ENCODE measurements around the gene NRM. TPM values are rescaled to one million over a fixed set of nuclear protein-coding genes. Genes with fewer than 3 reads are reported as not detected.

NRM gene
- total and polyA plus RNA-seq, 2 experiments from 2014 or later: 13.8 to 33.8 TPM

GRCh38 chr6:30703821-30704220 is 13.0 kb upstream of the NRM start (continued):
- TF ChIP-seq ZNF462 (CRISPR knock-in tag; IDR thresholded peaks at IDR 0.05): no peak
- TF ChIP-seq EZH2 (IDR thresholded peaks at IDR 0.05; ENCODE audit: low read depth, unreplicated experiment): no peak
- TF ChIP-seq POLR2AphosphoS5 (IDR thresholded peaks at IDR 0.05; ENCODE audit: low read depth): no peak
- TF ChIP-seq ZNF331 (CRISPR knock-in tag; IDR thresholded peaks at IDR 0.05; ENCODE audit: low read depth): no peak
- TF ChIP-seq NANOG (IDR thresholded peaks at IDR 0.05; ENCODE audit: borderline replicate concordance): no peak
- TF ChIP-seq ZNF114 (CRISPR knock-in tag; IDR thresholded peaks at IDR 0.05): no peak

- Mint-ChIP-seq H3K4me1 (peaks cover 10% of the 10 kb centered on the region), H3K27ac (no peak overlapping the region), H3K4me3 (no peak overlapping the region), H3K9me3 (no peaks in the 10 kb centered on the region; the same call in 1 of the 3 replicates), H3K36me3 (ENCODE audit: low read depth) (peaks cover 65% of the 10 kb centered on the region), H3K27me3 (ENCODE audit: insufficient read depth, low read depth, poor library complexity) (peaks cover 8% of the 10 kb centered on the region)
- H3K9me2 ChIP-seq (ENCODE audit: insufficient read depth): no peaks in the 10 kb centered on the region
- no peak overlapping the region for H2AFZ ChIP-seq
- H3K27ac ChIP-seq (ENCODE audit: low read depth): no peak overlapping the region
- ATAC-seq (no peak), DNase-seq (ENCODE audit: low spot score) (no peak)
- no peak overlapping the region for H3K4me2 ChIP-seq
- H3K4me3 ChIP-seq: no peak overlapping the region
- H3K4me1 ChIP-seq (ENCODE audit: insufficient read depth): no peaks in the 10 kb centered on the region
- no peaks in the 10 kb centered on the region for H3K79me2 ChIP-seq (replicated peaks; ENCODE audit: insufficient read depth)
- H3K27me3 ChIP-seq (ENCODE audit: insufficient read depth): no peaks in the 10 kb centered on the region
- 0 out of 2 replicates have a peak, but pooled peaks cover 3% of the 10 kb centered on the region for H3F3A ChIP-seq (replicated peaks; ENCODE audit: low read depth)
- peaks cover 25% of the 10 kb centered on the region for H3K36me3 ChIP-seq (ENCODE audit: insufficient read depth)
- H4K20me1 ChIP-seq (replicated peaks; ENCODE audit: insufficient read depth): peaks cover 4% of the 10 kb centered on the region
- TF ChIP-seq REST (IDR thresholded peaks at IDR 0.05; ENCODE audit: unreplicated experiment): no peak
- TF ChIP-seq CTCF (conservative IDR thresholded peaks at IDR 0.05; ENCODE audit: low read depth in 2 of 2): no peak
- no peak for TF ChIP-seq ETS1 (IDR thresholded peaks at IDR 0.05)
- no peak for TF ChIP-seq EZH2 (IDR thresholded peaks at IDR 0.05; ENCODE audit: low read depth, unreplicated experiment)
- no peak for TF ChIP-seq EZH2phosphoT487 (IDR thresholded peaks at IDR 0.05; ENCODE audit: unreplicated experiment)
- TF ChIP-seq JUNB (IDR thresholded peaks at IDR 0.05; ENCODE audit: unreplicated experiment): no peak
- no peak for TF ChIP-seq ZNF331 (CRISPR knock-in tag; IDR thresholded peaks at IDR 0.05; ENCODE audit: low read depth)
- TF ChIP-seq STAT1 (IDR thresholded peaks at IDR 0.05; ENCODE audit: unreplicated experiment): no peak
- no peak for TF ChIP-seq CREB1 (CRISPR knock-in tag; IDR thresholded peaks at IDR 0.05; ENCODE audit: low read depth)
- TF ChIP-seq NANOG (IDR thresholded peaks at IDR 0.05; ENCODE audit: borderline replicate concordance): no peak
These were observed 12.2 kb upstream of the NRM start for GRCh38 chr6:30703011-30703410.
